ENCODE results near the gene CNDP1. TPM values are rescaled to one million over a fixed set of nuclear protein-coding genes. Genes with fewer than 3 reads are reported as not detected.

Gene CNDP1
- total and polyA plus RNA-seq, 2 donors (not counting 1 experiment from before 2014, with no cell fraction given) = 0.19 to 0.57 TPM

DNA sequence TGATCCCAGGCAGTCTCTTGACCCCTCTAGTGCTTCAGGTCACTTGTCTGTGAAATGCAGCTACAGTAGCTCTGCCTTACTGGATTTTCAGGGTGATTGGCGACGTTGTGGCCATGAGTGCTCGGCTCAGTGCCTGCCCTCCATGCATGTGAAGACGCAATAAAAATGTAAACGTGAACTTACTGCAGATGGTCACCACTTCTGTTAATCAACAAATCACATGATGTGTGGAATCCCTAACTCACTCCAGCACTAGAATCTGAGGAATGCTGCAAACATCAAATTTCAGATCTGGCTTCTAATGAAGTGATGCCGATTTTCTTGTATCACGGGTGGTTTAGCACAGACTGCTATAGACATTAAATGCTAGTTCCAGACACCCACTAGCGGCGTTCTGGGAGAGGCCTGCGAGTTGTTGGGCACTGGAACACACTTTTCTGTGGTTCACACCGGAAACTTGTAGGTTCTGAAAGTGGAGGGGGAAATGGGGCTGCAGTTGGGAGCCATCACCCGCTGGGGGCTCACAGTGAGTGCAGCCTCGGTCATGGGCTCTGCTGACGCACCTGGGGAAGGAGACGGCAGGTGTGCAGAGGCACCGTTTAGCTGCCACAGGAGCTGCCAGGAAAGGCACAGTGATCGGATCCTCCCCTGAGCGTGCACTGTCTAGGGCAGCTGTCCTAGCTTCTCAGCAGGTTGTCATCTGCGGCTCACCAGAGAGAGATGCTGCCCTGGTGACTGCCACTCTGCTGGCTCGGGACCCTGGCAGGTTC is 6.5 kb downstream of the CNDP1 start:
- H3K27me3 ChIP-seq (replicated peaks in 1 of 4; ENCODE audit: control extremely low read depth in 1 of 4, control insufficient read depth in 3 of 4, insufficient read depth in 4 of 4, low read length in 3 of 4) = peaks cover 0 to 5% (median 0%) of the 10 kb centered on the region in 4 experiments
- H3K27ac ChIP-seq (ENCODE audit: low read length in 2 of 2) = no peak overlapping the region
- H3K4me3 Mint-ChIP-seq = no peak overlapping the region
- H4K20me1 ChIP-seq (ENCODE audit: control insufficient read depth, insufficient read depth, low read length, poor library complexity, severe bottlenecking) = no peaks in the 10 kb centered on the region
- H3K27me3 Mint-ChIP-seq = peaks cover 2% of the 10 kb centered on the region
- H3K4me1 ChIP-seq (ENCODE audit: control insufficient read depth in 2 of 2, insufficient read depth in 2 of 2, low read length in 2 of 2) = no peaks in the 10 kb centered on the region
- TF ChIP-seq, protein P1, sequence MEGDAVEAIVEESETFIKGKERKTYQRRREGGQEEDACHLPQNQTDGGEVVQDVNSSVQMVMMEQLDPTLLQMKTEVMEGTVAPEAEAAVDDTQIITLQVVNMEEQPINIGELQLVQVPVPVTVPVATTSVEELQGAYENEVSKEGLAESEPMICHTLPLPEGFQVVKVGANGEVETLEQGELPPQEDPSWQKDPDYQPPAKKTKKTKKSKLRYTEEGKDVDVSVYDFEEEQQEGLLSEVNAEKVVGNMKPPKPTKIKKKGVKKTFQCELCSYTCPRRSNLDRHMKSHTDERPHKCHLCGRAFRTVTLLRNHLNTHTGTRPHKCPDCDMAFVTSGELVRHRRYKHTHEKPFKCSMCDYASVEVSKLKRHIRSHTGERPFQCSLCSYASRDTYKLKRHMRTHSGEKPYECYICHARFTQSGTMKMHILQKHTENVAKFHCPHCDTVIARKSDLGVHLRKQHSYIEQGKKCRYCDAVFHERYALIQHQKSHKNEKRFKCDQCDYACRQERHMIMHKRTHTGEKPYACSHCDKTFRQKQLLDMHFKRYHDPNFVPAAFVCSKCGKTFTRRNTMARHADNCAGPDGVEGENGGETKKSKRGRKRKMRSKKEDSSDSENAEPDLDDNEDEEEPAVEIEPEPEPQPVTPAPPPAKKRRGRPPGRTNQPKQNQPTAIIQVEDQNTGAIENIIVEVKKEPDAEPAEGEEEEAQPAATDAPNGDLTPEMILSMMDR (IDR thresholded peaks at IDR 0.05) = no peak
- TF ChIP-seq EZH2 (IDR thresholded peaks at IDR 0.05; ENCODE audit: borderline replicate concordance, insufficient read depth, low read depth, low read length, poor library complexity, severe bottlenecking) = no peak
- H3K4me3 ChIP-seq (ENCODE audit: control extremely low read depth in 1 of 5, extremely low read depth in 1 of 5, insufficient read depth in 1 of 5, low read depth in 2 of 5, low read length in 4 of 5) = no peak overlapping the region
- POLR2A ChIA-PET = no interaction called here
- H3K9ac ChIP-seq (ENCODE audit: low read length) = no peak overlapping the region
- no peak overlapping the region for H3K4me2 ChIP-seq (replicated peaks; ENCODE audit: low read depth, low read length, poor library complexity, severe bottlenecking)
- peaks cover 0 to 8% (median 0%) of the 10 kb centered on the region in 3 donors for H3K9me3 ChIP-seq (ENCODE audit: control extremely low read depth in 1 of 3, control insufficient read depth in 2 of 3, insufficient read depth in 1 of 3, low read length in 2 of 3)
- no peak for ATAC-seq (ENCODE audit: low read depth)
- WGBS (ENCODE audit: insufficient coverage) = 80% methylated on average over 18 of the region's 20 CpGs
- H3K79me2 ChIP-seq (ENCODE audit: control insufficient read depth, insufficient read depth, low read length) = no peaks in the 10 kb centered on the region
- H3K27ac Mint-ChIP-seq = no peak overlapping the region
- intact Hi-C loops (cut with micrococcal nuclease) = no loop called here
- H3K9me3 Mint-ChIP-seq (ENCODE audit: insufficient read depth) = no peaks in the 10 kb centered on the region
- H3K4me1 Mint-ChIP-seq = no peaks in the 10 kb centered on the region
- no peak overlapping the region for H2AFZ ChIP-seq (ENCODE audit: insufficient read depth, low read depth, low read length, poor library complexity, severe bottlenecking)
- DNase-seq = no peak
- CTCF ChIA-PET = no interaction called here
- no peaks in the 10 kb centered on the region for H3K36me3 ChIP-seq (replicated peaks in 1 of 2; ENCODE audit: control extremely low read depth in 1 of 2, control insufficient read depth in 1 of 2, extremely low read depth in 1 of 2, insufficient read depth in 2 of 2, low read length in 1 of 2)

Measured in B cell (primary cell).